GM19193 (cell line): ENCODE data around the gene IL10.

Experiments
- POLR2A ChIP-seq: IDR thresholded peaks from 4 replicates; pipeline ENCODE4 v1.6.1; 2011; ENCODE audit not compliant: insufficient read depth, insufficient read length; ENCODE audit errors: extremely low read depth

IL10 gene

GRCh38 chr1:206772243-206772937 is at the start of gene IL10:
IL10 (minus strand) TSS chr1:206772494; CDS start chr1:206772435, 59 bp downstream.
- peak; percentile 62 for TF ChIP-seq POLR2A

GRCh38 chr1:206821493-206821892 is 49.2 kb upstream of the IL10 start:
- TF ChIP-seq POLR2A: no peak

GRCh38 chr1:206816390-206817287 is 44.3 kb upstream of the IL10 start:
- no peak for TF ChIP-seq POLR2A

- TF ChIP-seq POLR2A: no peak
These were observed 42.5 kb upstream of the IL10 start for GRCh38 chr1:206814716-206815341.

GRCh38 chr1:206812471-206812870 is 40.2 kb upstream of the IL10 start:
- TF ChIP-seq POLR2A: no peak

- no peak for TF ChIP-seq POLR2A
These were observed 37.3 kb upstream of the IL10 start for GRCh38 chr1:206809504-206810084.

GRCh38 chr1:206808615-206809014 is 36.3 kb upstream of the IL10 start:
- TF ChIP-seq POLR2A: no peak

GRCh38 chr1:206805357-206805756 is 33.1 kb upstream of the IL10 start:
- TF ChIP-seq POLR2A: no peak

- TF ChIP-seq POLR2A: no peak
These were observed 32.0 kb upstream of the IL10 start for GRCh38 chr1:206804156-206804737.

GRCh38 chr1:206803221-206803730 is 31.0 kb upstream of the IL10 start:
- no peak for TF ChIP-seq POLR2A

GRCh38 chr1:206802401-206802800 is 30.1 kb upstream of the IL10 start:
- no peak for TF ChIP-seq POLR2A

- TF ChIP-seq POLR2A: no peak
These were observed 29.2 kb upstream of the IL10 start for GRCh38 chr1:206801467-206801866.

- no peak for TF ChIP-seq POLR2A
These were observed 28.6 kb upstream of the IL10 start for GRCh38 chr1:206800891-206801290.

- no peak for TF ChIP-seq POLR2A
These were observed 28.1 kb upstream of the IL10 start for GRCh38 chr1:206800411-206800810.
